Chondrocyte (in vitro differentiated cells): Measurements from ENCODE around the gene NPIPB6. TPM values are rescaled to one million over a fixed set of nuclear protein-coding genes. Genes with fewer than 3 reads are reported as not detected.

Experiments used
- DNase-seq: peaks from one replicate; pipeline ENCODE4 v3.0.0; 2021; ENCODE audit warnings: mixed read lengths, low spot score
- H3K27ac Mint-ChIP-seq: one replicate; pipeline ENCODE4 v1.8.0; 2021; ENCODE audit warnings: mild to moderate bottlenecking, moderate library complexity, mixed read lengths; ENCODE audit not compliant: unreplicated experiment
- H3K27me3 Mint-ChIP-seq: 2 replicates; pipeline ENCODE4 v1.8.0; 2021; ENCODE audit warnings: low read depth, mixed read lengths
- H3K36me3 Mint-ChIP-seq: 2 replicates; pipeline ENCODE4 v1.8.0; 2021; ENCODE audit warnings: low read depth, mixed read lengths
- H3K4me1 Mint-ChIP-seq: 2 replicates; pipeline ENCODE4 v1.8.0; 2021; ENCODE audit warnings: low read depth, mild to moderate bottlenecking, mixed read lengths
- H3K4me3 Mint-ChIP-seq: one replicate; pipeline ENCODE4 v1.8.0; 2021; ENCODE audit warnings: mild to moderate bottlenecking, moderate library complexity, mixed read lengths; ENCODE audit not compliant: unreplicated experiment
- H3K9me3 Mint-ChIP-seq: 2 replicates; pipeline ENCODE4 v1.8.0; 2021; ENCODE audit warnings: low read depth, mixed read lengths
- total RNA-seq: library from RNA; stranded (reverse); gene quantifications from 3 replicates; pipeline ENCODE4 v1.2.1, GENCODE V29; 2021
- TF ChIP-seq, protein P1 (sequence below): fragments of 200-600 bp; sonication (generic); IDR thresholded peaks from 2 replicates; pipeline ENCODE4 v1.5.0; 2021; ENCODE audit warnings: antibody characterized with exemption, mild to moderate bottlenecking, moderate library complexity

NPIPB6 gene
- total RNA-seq, 1 donor from 2014 or later, result 3.4 TPM

DNA sequence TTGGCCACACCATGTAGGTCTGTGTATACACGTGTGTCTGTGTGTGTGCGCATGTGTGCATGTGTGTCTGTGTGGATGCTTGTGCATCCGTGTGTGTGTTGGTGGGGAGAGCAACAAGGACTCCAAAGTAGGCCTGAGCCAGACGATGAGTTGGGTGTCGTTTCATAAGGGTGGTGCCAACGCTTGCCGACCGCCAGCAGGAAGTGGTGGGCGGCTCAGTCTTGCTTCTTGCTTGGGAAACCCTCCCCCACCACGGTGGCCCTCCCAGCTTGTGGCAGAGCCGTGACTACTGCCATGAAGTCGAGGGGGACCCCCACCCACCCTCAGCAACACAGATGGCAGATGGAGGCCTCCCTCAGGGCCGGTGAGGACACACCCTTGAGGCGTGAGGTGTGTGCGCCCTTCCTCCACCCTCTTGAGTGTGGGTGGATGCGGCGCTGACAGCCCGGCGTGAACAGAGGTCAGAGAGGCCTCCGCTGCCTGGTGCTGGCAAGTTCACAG is 53.4 kb downstream of the NPIPB6 start:
- TF ChIP-seq, protein P1, sequence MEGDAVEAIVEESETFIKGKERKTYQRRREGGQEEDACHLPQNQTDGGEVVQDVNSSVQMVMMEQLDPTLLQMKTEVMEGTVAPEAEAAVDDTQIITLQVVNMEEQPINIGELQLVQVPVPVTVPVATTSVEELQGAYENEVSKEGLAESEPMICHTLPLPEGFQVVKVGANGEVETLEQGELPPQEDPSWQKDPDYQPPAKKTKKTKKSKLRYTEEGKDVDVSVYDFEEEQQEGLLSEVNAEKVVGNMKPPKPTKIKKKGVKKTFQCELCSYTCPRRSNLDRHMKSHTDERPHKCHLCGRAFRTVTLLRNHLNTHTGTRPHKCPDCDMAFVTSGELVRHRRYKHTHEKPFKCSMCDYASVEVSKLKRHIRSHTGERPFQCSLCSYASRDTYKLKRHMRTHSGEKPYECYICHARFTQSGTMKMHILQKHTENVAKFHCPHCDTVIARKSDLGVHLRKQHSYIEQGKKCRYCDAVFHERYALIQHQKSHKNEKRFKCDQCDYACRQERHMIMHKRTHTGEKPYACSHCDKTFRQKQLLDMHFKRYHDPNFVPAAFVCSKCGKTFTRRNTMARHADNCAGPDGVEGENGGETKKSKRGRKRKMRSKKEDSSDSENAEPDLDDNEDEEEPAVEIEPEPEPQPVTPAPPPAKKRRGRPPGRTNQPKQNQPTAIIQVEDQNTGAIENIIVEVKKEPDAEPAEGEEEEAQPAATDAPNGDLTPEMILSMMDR, result no peak
- no peaks in the 10 kb centered on the region for H3K9me3 Mint-ChIP-seq
- H3K4me3 Mint-ChIP-seq, result no peak overlapping the region
- no peaks in the 10 kb centered on the region for H3K4me1 Mint-ChIP-seq
- peaks cover 8% of the 10 kb centered on the region for H3K27me3 Mint-ChIP-seq
- no peak for DNase-seq
- no peak overlapping the region for H3K27ac Mint-ChIP-seq
- peaks cover 2% of the 10 kb centered on the region for H3K36me3 Mint-ChIP-seq

DNA sequence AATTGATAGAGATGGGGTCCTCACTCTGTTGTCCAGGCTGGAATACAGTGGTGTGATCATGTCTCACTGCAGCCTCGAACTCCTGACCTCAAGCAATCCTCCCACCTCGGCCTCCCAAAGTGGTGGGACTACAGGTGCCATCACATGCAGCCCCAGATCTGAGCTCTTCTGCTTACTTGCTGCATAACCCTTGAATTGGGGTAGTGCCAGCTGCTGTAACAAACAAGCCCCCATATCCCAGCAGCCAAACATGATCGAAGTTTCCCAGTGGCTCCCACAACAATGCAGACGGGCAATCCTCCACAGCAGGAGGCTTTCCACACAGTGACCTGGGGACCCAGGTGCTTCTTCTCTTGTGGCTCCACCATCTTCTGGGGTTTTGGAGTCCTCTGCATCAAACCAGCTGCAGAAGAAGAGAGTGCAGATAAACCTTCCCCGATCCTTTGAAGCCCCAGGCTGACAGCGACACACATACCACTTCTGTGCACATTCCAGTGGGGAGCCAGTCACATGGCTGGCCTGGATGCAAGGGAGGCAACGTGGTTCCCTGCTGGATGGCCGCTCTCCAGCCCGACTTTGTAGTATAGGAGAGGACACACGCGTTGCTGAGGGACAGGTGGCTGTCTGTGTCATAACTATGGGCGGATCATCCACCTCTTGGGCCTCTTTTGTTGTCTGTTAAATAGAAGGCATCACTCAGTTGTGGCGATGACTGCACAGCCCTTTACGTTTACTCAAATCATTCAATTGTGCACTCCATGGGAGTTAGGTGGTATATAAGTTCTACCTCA is 54.3 kb downstream of the NPIPB6 start:
- no peaks in the 10 kb centered on the region for H3K4me1 Mint-ChIP-seq
- DNase-seq, result no peak
- TF ChIP-seq, protein P1, result no peak
- H3K27me3 Mint-ChIP-seq, result peaks cover 8% of the 10 kb centered on the region
- H3K36me3 Mint-ChIP-seq, result peaks cover 2% of the 10 kb centered on the region
- no peak overlapping the region for H3K4me3 Mint-ChIP-seq
- no peaks in the 10 kb centered on the region for H3K9me3 Mint-ChIP-seq
- no peak overlapping the region for H3K27ac Mint-ChIP-seq

DNA sequence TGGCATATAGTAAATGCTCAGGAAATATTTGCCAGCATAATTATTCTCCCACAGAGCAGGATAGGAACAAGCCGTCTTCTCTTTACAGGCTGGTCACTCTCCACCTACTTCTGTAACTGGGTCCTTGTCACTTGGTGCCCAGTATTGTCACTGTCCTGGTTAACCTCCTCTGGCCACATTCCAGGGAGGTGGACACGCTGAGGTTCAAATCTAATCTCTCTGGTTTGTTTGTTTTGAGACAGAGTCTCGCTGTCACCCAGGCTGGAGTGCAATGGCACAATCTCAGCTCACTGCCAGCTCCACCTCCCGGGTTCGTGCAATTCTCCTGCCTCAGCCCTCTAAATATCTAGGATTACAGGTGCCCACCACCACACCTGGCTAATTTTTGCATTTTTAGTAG is 55.4 kb downstream of the NPIPB6 start:
- Mint-ChIP-seq H3K4me3 (no peak overlapping the region), H3K9me3 (no peaks in the 10 kb centered on the region), H3K4me1 (no peaks in the 10 kb centered on the region), H3K27ac (no peak overlapping the region), H3K27me3 (peaks cover 9% of the 10 kb centered on the region), H3K36me3 (peaks cover 2% of the 10 kb centered on the region)
- TF ChIP-seq, protein P1, result no peak
- no peak for DNase-seq

DNA sequence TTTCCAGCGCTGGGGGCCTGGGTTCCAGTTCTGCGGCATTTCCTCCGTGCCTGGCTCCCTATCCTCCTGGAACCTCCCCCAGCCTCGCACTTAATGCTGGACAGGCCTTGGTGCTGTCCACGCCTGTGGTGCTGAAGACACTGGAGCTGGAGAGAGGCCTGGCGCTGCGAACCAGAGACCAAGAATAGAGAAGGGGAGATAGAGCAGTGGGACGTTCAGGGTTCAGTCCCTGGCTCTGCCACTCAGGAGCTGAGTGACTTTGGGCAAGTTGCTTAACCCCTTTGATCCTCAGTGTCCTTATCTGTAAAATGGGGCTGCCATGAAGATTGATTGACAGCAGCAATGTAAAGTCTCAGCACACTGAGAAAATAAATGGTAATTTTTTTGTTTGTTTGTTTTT is 59.1 kb downstream of the NPIPB6 start:
- TF ChIP-seq, protein P1, result no peak
- Mint-ChIP-seq H3K36me3 (peaks cover 2% of the 10 kb centered on the region), H3K9me3 (no peaks in the 10 kb centered on the region), H3K4me3 (no peak overlapping the region), H3K4me1 (no peaks in the 10 kb centered on the region), H3K27ac (no peak overlapping the region), H3K27me3 (peaks cover 15% of the 10 kb centered on the region)
- DNase-seq, result no peak

DNA sequence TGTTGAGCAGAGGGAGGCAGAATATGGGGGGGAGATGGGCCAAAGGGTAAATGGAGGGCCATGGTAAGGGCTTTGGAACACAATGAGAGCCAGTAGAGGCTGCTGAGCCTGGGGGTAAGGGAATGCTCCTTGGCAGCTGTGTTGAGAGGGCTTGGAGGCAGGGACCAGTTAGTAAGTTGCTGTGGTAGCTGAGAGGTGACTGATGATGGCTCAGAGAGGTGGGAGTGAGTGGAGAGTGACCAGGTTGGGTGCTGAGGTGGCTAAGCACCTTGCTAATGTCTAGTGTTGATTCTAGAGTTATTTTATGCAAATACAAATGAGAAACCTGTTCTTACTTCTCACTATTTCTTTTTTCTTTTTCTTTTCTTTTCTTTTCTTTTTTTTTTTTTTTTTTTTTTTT is 60.2 kb downstream of the NPIPB6 start:
- Mint-ChIP-seq H3K4me1 (no peaks in the 10 kb centered on the region), H3K27me3 (peaks cover 13% of the 10 kb centered on the region), H3K4me3 (no peak overlapping the region), H3K36me3 (no peaks in the 10 kb centered on the region), H3K27ac (no peak overlapping the region), H3K9me3 (no peaks in the 10 kb centered on the region)
- DNase-seq, result no peak
- TF ChIP-seq, protein P1, result no peak
